HCT116 (cell line): ENCODE results near the gene PNPLA5. TPM values are rescaled to one million over a fixed set of nuclear protein-coding genes. Genes with fewer than 3 reads are reported as not detected.

Source experiments
- ATAC-seq: fragments of 200-7000 bp; cut with Tn5 transposase; 2 replicates; pipeline ENCODE4 v1.9.1; 2020; ENCODE audit warnings: mild to moderate bottlenecking, moderate library complexity
- BruUV-seq: library from RNA; stranded (reverse); fragments of 400-500 nt; replicated peaks from 2 replicates; lab custom pipeline; 2021; lab: Mats Ljungman, UMichigan
- CTCF ChIA-PET: fragments of 300-600 bp; sonication (Branson Sonifier 250); formaldehyde crosslinking; loops from one replicate; lab custom pipeline; 2021; ENCODE audit warnings: antibody characterized with exemption; lab: Charles Lee
- POLR2A ChIA-PET: fragments of 300-600, 350-600 bp; sonication (Branson Sonifier 250); formaldehyde crosslinking; loops from one replicate; lab custom pipeline; 2021; ENCODE audit warnings: antibody characterized with exemption; lab: Charles Lee
- RAD21 ChIA-PET, 2 experiments: fragments of 300-600 bp; sonication (Branson Sonifier 250); formaldehyde crosslinking; loops; one replicate each; lab custom pipeline; 2023; ENCODE audit warnings: low total read pairs in 2 of 2; ENCODE audit not compliant: uncharacterized antibody in 2 of 2, unreplicated experiment in 2 of 2, low non-redundant PET in 1 of 2; lab: Charles Lee
- DNase-seq: peaks from one replicate; pipeline ENCODE4 v3.0.0-alpha.2; 2010; ENCODE audit warnings: low read depth, low spot score
- H2AFZ ChIP-seq: fragments of 200-600 bp; shearing (Covaris generic), sonication (generic); 2 replicates; pipeline ENCODE4 v1.6.1; 2017; ENCODE audit warnings: low read depth, mixed run types, mixed read lengths, antibody characterized with exemption, low read length; ENCODE audit not compliant: poor library complexity, severe bottlenecking
- H3K27ac ChIP-seq: 2 replicates; pipeline ENCODE4 v1.5.1; 2012; ENCODE audit warnings: low read depth, low read length
- H3K27me3 ChIP-seq: fragments of 200-600 bp; sonication (generic); 2 replicates; pipeline ENCODE4 v1.6.1; 2016; ENCODE audit warnings: mixed run types, low read length, mixed read lengths; ENCODE audit not compliant: insufficient read depth
- H3K36me3 ChIP-seq, 2 experiments: fragments of 200-500 bp in 1 of 2; fragments of 200-600 bp in 1 of 2; sonication (Bioruptor generic) in 1 of 2; sonication (generic) in 1 of 2; 2 replicates each; pipeline versions ENCODE4 v1.5.1 to v1.6.1; 2014 to 2016; ENCODE audit warnings: low read length in 2 of 2, inconsistent platforms in 1 of 2, mixed read lengths in 1 of 2, mixed run types in 1 of 2; ENCODE audit not compliant: insufficient read depth in 2 of 2, control insufficient read depth in 1 of 2
- H3K4me1 ChIP-seq, 2 experiments: fragments of 200-600 bp in 1 of 2; sonication (generic) in 1 of 2; 2 replicates each; pipeline versions ENCODE4 v1.5.1 to v1.6.1; 2012 to 2017; ENCODE audit warnings: low read length in 2 of 2, inconsistent platforms in 1 of 2, mild to moderate bottlenecking in 1 of 2, mixed read lengths in 1 of 2, mixed run types in 1 of 2, moderate library complexity in 1 of 2; ENCODE audit not compliant: insufficient read depth in 2 of 2, control insufficient read depth in 1 of 2
- H3K4me2 ChIP-seq: fragments of 200-600 bp; sonication (generic); 2 replicates; pipeline ENCODE4 v1.6.1; 2017; ENCODE audit warnings: mixed run types, low read length, mixed read lengths
- H3K4me3 ChIP-seq, 2 experiments: fragments of 200-600 bp in 1 of 2; sonication (generic) in 1 of 2; replicated peaks in 1 of 2; 2 replicates each; pipeline ENCODE4 v1.5.1; 2011 to 2016; ENCODE audit warnings: low read length in 2 of 2, control low read depth in 1 of 2, low read depth in 1 of 2, mild to moderate bottlenecking in 1 of 2, mixed read lengths in 1 of 2, mixed run types in 1 of 2
- H3K79me2 ChIP-seq: fragments of 200-600 bp; sonication (generic); 2 replicates; pipeline ENCODE4 v1.6.1; 2017; ENCODE audit warnings: mild to moderate bottlenecking, mixed run types, low read length, moderate library complexity, mixed read lengths; ENCODE audit not compliant: insufficient read depth
- H3K9ac ChIP-seq: fragments of 200-600 bp; sonication (generic); 2 replicates; pipeline ENCODE4 v1.6.1; 2016; ENCODE audit warnings: low read length, mixed read lengths
- H3K9me2 ChIP-seq: fragments of 200-600 bp; sonication (generic), shearing (Covaris generic); 2 replicates; pipeline ENCODE4 v1.6.1; 2017; ENCODE audit warnings: mixed run types, mild to moderate bottlenecking, moderate library complexity; ENCODE audit not compliant: insufficient read depth
- H3K9me3 ChIP-seq, 2 experiments: fragments of 200-500 bp in 1 of 2; fragments of 200-600 bp in 1 of 2; sonication (Bioruptor generic) in 1 of 2; sonication (generic) in 1 of 2; 2 replicates each; pipeline ENCODE4 v1.6.1; 2014 to 2017; ENCODE audit warnings: low read length in 2 of 2, mixed read lengths in 2 of 2, inconsistent platforms in 1 of 2, low read depth in 1 of 2, mild to moderate bottlenecking in 1 of 2, mixed run types in 1 of 2, moderate library complexity in 1 of 2; ENCODE audit not compliant: control insufficient read depth in 1 of 2, insufficient read depth in 1 of 2
- H4K20me1 ChIP-seq: fragments of 200-600 bp; sonication (generic), shearing (Covaris generic); 2 replicates; pipeline ENCODE4 v1.6.1; 2017; ENCODE audit warnings: mixed run types, mild to moderate bottlenecking, moderate library complexity; ENCODE audit not compliant: insufficient read depth
- ATF3 ChIP-seq: IDR thresholded peaks from 2 replicates; pipeline ENCODE4 v1.6.1; 2012
- CEBPB ChIP-seq: IDR thresholded peaks from 2 replicates; pipeline ENCODE4 v1.6.1; 2012; ENCODE audit warnings: low read depth
- ELF1 ChIP-seq: IDR thresholded peaks from 2 replicates; pipeline ENCODE4 v1.6.1; 2012; ENCODE audit warnings: low read depth, borderline replicate concordance
- EZH2 ChIP-seq: fragments of 200-600 bp; sonication (generic); IDR thresholded peaks from 2 replicates; pipeline ENCODE4 v1.6.1; 2017; ENCODE audit warnings: antibody characterized with exemption, mixed run types
- EZH2phosphoT487 ChIP-seq: fragments of 200-600 bp; IDR thresholded peaks from 2 replicates; pipeline ENCODE4 v1.6.1; 2018; ENCODE audit warnings: antibody characterized with exemption, borderline replicate concordance
- JUND ChIP-seq: IDR thresholded peaks from 2 replicates; pipeline ENCODE4 v1.6.1; 2012
- MAX ChIP-seq: IDR thresholded peaks from 2 replicates; pipeline ENCODE4 v1.6.1; 2012
- POLR2A ChIP-seq: IDR thresholded peaks from 2 replicates; pipeline ENCODE4 v1.7.0; 2011; ENCODE audit warnings: borderline replicate concordance; ENCODE audit not compliant: insufficient read depth, insufficient read length; ENCODE audit errors: extremely low read depth
- RAD21 ChIP-seq: IDR thresholded peaks from 2 replicates; pipeline ENCODE4 v1.6.1; 2012; ENCODE audit warnings: low read depth, mild to moderate bottlenecking
- REST ChIP-seq: IDR thresholded peaks from 2 replicates; pipeline ENCODE4 v1.6.1; 2012; ENCODE audit warnings: low read depth
- SP1 ChIP-seq: IDR thresholded peaks from 2 replicates; pipeline ENCODE4 v1.6.1; 2012; ENCODE audit warnings: low read depth
- TCF7L2 ChIP-seq: IDR thresholded peaks from 2 replicates; pipeline ENCODE4 v1.7.0; 2011; ENCODE audit warnings: borderline replicate concordance, inconsistent platforms; ENCODE audit not compliant: insufficient read depth, insufficient read length; ENCODE audit errors: extremely low read depth
- YY1 ChIP-seq: IDR thresholded peaks from 2 replicates; pipeline ENCODE4 v1.6.1; 2011; ENCODE audit warnings: low read length, low read depth, moderate library complexity, mild to moderate bottlenecking; ENCODE audit not compliant: insufficient replicate concordance; ENCODE audit errors: extremely low read depth
- ZFX ChIP-seq: fragments of 450-650 bp; IDR thresholded peaks from 2 replicates; pipeline ENCODE4 v1.6.1; 2017
- ZNF274 ChIP-seq: fragments of 200-500 bp; sonication (Bioruptor generic); IDR thresholded peaks from 2 replicates; pipeline ENCODE4 v1.6.1; 2014; ENCODE audit warnings: mild to moderate bottlenecking, low read depth, low read length, inconsistent platforms
- intact Hi-C: fragments of 100-400 bp; cut with micrococcal nuclease; formaldehyde crosslinking; loops from 2 replicates; pipeline ENCODE4 v1.10.0; 2022
- total RNA-seq: library from RNA; stranded (reverse); gene quantifications from one replicate; pipeline ENCODE4 v1.2.1, GENCODE V29; 2021; ENCODE audit not compliant: unreplicated experiment

PNPLA5 gene
- total RNA-seq, 1 experiment from 2014 or later, result 2.9 TPM

- H3K4me3 ChIP-seq, result no peak overlapping the region
- ChIA-PET RAD21 (no interaction called here), CTCF (no interaction called here), POLR2A (no interaction called here)
- DNase-seq (no peak), ATAC-seq (peak; percentile 67)
- no peaks in the 10 kb centered on the region for H3K9me2 ChIP-seq
- no peak overlapping the region for H2AFZ ChIP-seq
- BruUV-seq, result no TSS peak
- H3K4me1 ChIP-seq, result peaks cover 0 to 6% of the 10 kb centered on the region in 2 experiments; a peak in 1 of 4 replicates
- H3K27me3 ChIP-seq, result peaks cover 5% of the 10 kb centered on the region; the same call in 1 of the 2 replicates
- no peak overlapping the region for H3K9ac ChIP-seq
- H3K9me3 ChIP-seq, result peaks cover 0 to 3% of the 10 kb centered on the region in 2 experiments; a peak in 1 of 4 replicates
- intact Hi-C loops, result no loop called here
- no peak for TF ChIP-seq YY1
- no peak for TF ChIP-seq MAX
- no peak for TF ChIP-seq ELF1
- no peak for TF ChIP-seq TCF7L2
- no peak for TF ChIP-seq ZNF274
- no peak for TF ChIP-seq RAD21
- TF ChIP-seq SP1, result no peak
- TF ChIP-seq ZFX, result no peak
- TF ChIP-seq CEBPB, result no peak
- TF ChIP-seq JUND, result no peak
- no peak for TF ChIP-seq EZH2phosphoT487
- TF ChIP-seq EZH2, result no peak
- TF ChIP-seq POLR2A, result no peak
- no peak for TF ChIP-seq REST
- TF ChIP-seq ATF3, result no peak
- no peak overlapping the region for H3K4me2 ChIP-seq
- no peak overlapping the region for H3K27ac ChIP-seq
- H3K79me2 ChIP-seq, result peaks cover 73% of the 10 kb centered on the region
- no peaks in the 10 kb centered on the region for H3K36me3 ChIP-seq
- H4K20me1 ChIP-seq, result no peaks in the 10 kb centered on the region
Measured at GRCh38 chr22:43853328-43853931, 38.4 kb downstream of the PNPLA5 start.
